ENCODE measurements around the gene CEP152.

- TF ChIP-seq, protein P1, sequence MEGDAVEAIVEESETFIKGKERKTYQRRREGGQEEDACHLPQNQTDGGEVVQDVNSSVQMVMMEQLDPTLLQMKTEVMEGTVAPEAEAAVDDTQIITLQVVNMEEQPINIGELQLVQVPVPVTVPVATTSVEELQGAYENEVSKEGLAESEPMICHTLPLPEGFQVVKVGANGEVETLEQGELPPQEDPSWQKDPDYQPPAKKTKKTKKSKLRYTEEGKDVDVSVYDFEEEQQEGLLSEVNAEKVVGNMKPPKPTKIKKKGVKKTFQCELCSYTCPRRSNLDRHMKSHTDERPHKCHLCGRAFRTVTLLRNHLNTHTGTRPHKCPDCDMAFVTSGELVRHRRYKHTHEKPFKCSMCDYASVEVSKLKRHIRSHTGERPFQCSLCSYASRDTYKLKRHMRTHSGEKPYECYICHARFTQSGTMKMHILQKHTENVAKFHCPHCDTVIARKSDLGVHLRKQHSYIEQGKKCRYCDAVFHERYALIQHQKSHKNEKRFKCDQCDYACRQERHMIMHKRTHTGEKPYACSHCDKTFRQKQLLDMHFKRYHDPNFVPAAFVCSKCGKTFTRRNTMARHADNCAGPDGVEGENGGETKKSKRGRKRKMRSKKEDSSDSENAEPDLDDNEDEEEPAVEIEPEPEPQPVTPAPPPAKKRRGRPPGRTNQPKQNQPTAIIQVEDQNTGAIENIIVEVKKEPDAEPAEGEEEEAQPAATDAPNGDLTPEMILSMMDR (IDR thresholded peaks at IDR 0.05), result no peak
- no peak for TF ChIP-seq POLR2A (IDR thresholded peaks at IDR 0.05)
Measured at GRCh38 chr15:48828906-48829305, 18.0 kb upstream of the CEP152 start.

All from lower leg skin (tissue), 3 donors.